Measurements from ENCODE around the gene SORCS3.

SORCS3 gene

DNA sequence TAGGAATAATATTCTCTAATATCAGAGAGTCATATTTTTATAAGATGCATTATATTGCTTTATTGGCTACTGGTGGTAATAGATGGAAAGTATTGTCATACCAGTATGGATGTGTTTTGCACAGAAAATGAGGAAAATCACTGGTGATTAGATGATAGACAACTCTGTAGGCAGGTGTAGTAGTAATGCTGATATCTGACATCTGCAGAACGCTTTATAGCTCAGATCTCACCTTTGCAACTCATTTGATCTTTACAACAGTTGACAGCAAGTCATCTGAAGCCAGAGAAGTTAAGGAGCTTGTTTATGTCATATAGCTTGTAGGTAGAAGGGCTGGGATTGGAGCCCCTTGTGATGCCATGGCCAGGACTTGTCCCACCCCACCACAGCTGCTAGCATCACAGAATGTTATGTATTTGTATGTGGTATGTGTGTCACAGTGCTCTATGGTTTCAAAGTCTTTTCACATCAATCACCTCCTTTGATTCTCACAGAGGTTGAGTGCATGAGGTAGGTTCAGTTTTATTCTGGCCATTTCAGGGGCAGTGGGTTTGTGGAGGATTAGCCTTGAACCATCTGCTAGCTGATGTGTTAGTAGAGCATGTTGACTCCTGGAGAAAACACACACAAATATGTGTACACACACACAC is 140.0 kb downstream of the SORCS3 start:
- Histone ChIP-seq H3K4me1 (ENCODE audit: insufficient read depth, low read length) (no peaks in the 10 kb centered on the region), H3K9me3 (ENCODE audit: low read length) (no peaks in the 10 kb centered on the region), H3K27ac (ENCODE audit: low read depth, low read length) (no peak overlapping the region), H3K9ac (ENCODE audit: low read length) (no peak overlapping the region), H3K27me3 (ENCODE audit: control insufficient read depth in 1 of 2, insufficient read depth in 2 of 2, low read length in 2 of 2) (no peaks in the 10 kb centered on the region), H3K4me3 (ENCODE audit: low read depth in 1 of 2, low read length in 2 of 2) (no peak overlapping the region), H3K36me3 (ENCODE audit: insufficient read depth, low read length) (no peaks in the 10 kb centered on the region)

- no peak overlapping the region for H3K4me3 ChIP-seq (ENCODE audit: low read depth in 1 of 2, low read length in 2 of 2)
- H3K36me3 ChIP-seq (ENCODE audit: insufficient read depth, low read length), result no peaks in the 10 kb centered on the region
- H3K9ac ChIP-seq (ENCODE audit: low read length), result no peak overlapping the region
- H3K4me1 ChIP-seq (ENCODE audit: insufficient read depth, low read length), result no peaks in the 10 kb centered on the region
- no peaks in the 10 kb centered on the region for H3K9me3 ChIP-seq (ENCODE audit: low read length)
- no peak overlapping the region for H3K27ac ChIP-seq (ENCODE audit: low read depth, low read length)
- H3K27me3 ChIP-seq (ENCODE audit: control insufficient read depth in 1 of 2, insufficient read depth in 2 of 2, low read length in 2 of 2), result no peaks in the 10 kb centered on the region
Measured at GRCh38 chr10:104784452-104784851, 143.4 kb downstream of the SORCS3 start.

GRCh38 chr10:104791471-104791870 is 150.4 kb downstream of the SORCS3 start:
- H3K36me3 ChIP-seq (ENCODE audit: insufficient read depth, low read length), result no peaks in the 10 kb centered on the region
- no peaks in the 10 kb centered on the region for H3K27me3 ChIP-seq (ENCODE audit: control insufficient read depth in 1 of 2, insufficient read depth in 2 of 2, low read length in 2 of 2)
- H3K4me1 ChIP-seq (ENCODE audit: insufficient read depth, low read length), result no peaks in the 10 kb centered on the region
- H3K9me3 ChIP-seq (ENCODE audit: low read length), result no peaks in the 10 kb centered on the region
- H3K27ac ChIP-seq (ENCODE audit: low read depth, low read length), result no peak overlapping the region
- H3K4me3 ChIP-seq (ENCODE audit: low read depth in 1 of 2, low read length in 2 of 2), result no peak overlapping the region
- H3K9ac ChIP-seq (ENCODE audit: low read length), result no peak overlapping the region

DNA sequence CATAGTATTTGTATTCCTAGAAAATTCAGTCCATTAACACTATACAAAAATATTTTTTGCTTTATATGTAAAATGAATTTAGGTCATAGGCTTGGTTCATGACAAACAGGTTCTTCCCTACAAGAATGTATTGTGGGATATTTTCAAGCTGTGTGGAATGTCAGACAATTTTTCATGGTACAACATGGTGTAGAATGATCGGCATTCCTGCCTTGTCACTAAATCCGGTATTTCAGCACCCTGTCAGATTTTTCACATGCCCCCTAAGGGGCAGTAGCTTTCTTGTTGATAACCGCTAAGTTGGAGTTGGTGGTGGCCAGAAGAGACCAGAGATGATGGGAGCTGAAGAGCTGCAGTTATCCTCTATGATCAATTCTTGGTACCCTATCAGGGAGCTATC is 154.3 kb downstream of the SORCS3 start:
- H3K4me3 ChIP-seq (ENCODE audit: low read depth in 1 of 2, low read length in 2 of 2), result no peak overlapping the region
- H3K36me3 ChIP-seq (ENCODE audit: insufficient read depth, low read length), result no peaks in the 10 kb centered on the region
- no peak overlapping the region for H3K27ac ChIP-seq (ENCODE audit: low read depth, low read length)
- H3K9ac ChIP-seq (ENCODE audit: low read length), result no peak overlapping the region
- H3K9me3 ChIP-seq (ENCODE audit: low read length), result no peaks in the 10 kb centered on the region
- no peaks in the 10 kb centered on the region for H3K4me1 ChIP-seq (ENCODE audit: insufficient read depth, low read length)
- H3K27me3 ChIP-seq (ENCODE audit: control insufficient read depth in 1 of 2, insufficient read depth in 2 of 2, low read length in 2 of 2), result no peaks in the 10 kb centered on the region

DNA sequence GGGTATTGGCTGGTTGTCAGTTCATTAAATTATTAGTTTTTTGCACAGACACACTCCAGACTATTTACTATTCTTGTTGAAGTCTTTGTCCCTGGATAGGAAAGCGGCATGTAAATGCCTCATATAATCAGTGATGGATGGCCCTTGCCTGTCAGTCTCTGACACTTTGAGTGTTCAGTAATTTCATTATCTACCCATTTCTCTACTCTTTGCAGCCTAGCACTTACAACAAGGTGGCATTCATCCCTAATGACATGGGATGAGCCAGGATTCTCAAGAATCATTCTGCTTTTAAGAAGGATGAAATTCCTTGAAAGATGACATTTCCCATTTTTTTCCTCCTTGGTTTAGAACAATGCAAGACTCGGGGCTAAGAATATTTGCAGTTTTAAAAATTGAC is 155.7 kb downstream of the SORCS3 start:
- Histone ChIP-seq H3K9ac (ENCODE audit: low read length) (no peak overlapping the region), H3K27me3 (ENCODE audit: control insufficient read depth in 1 of 2, insufficient read depth in 2 of 2, low read length in 2 of 2) (no peaks in the 10 kb centered on the region), H3K4me1 (ENCODE audit: insufficient read depth, low read length) (no peaks in the 10 kb centered on the region), H3K4me3 (ENCODE audit: low read depth in 1 of 2, low read length in 2 of 2) (no peak overlapping the region), H3K27ac (ENCODE audit: low read depth, low read length) (no peak overlapping the region), H3K9me3 (ENCODE audit: low read length) (no peaks in the 10 kb centered on the region), H3K36me3 (ENCODE audit: insufficient read depth, low read length) (no peaks in the 10 kb centered on the region)

DNA sequence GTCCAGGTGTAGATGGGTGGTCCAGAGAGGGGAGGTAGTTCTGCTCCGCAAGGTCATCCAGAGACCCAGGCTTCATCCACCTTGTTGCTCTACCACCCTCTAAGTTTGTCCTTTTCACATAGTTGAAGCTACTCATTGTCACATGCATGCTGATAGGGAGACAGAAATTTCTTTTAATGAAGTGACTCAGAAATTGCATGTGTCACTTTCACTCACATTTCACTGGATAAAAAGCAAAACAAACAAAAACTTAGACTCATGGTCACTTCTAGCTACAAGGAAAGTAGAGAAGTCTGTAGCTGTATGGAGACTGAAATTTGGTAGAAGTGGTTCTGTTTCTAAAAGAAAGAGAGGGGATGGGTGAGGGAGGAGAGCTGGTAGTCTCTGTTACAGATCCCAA is 161.9 kb downstream of the SORCS3 start:
- H3K27ac ChIP-seq (ENCODE audit: low read depth, low read length), result no peak overlapping the region
- no peaks in the 10 kb centered on the region for H3K4me1 ChIP-seq (ENCODE audit: insufficient read depth, low read length)
- H3K4me3 ChIP-seq (ENCODE audit: low read depth in 1 of 2, low read length in 2 of 2), result no peak overlapping the region
- H3K27me3 ChIP-seq (ENCODE audit: control insufficient read depth in 1 of 2, insufficient read depth in 2 of 2, low read length in 2 of 2), result no peaks in the 10 kb centered on the region
- no peaks in the 10 kb centered on the region for H3K36me3 ChIP-seq (ENCODE audit: insufficient read depth, low read length)
- H3K9ac ChIP-seq (ENCODE audit: low read length), result no peak overlapping the region
- no peaks in the 10 kb centered on the region for H3K9me3 ChIP-seq (ENCODE audit: low read length)

GRCh38 chr10:104804880-104805279 is 163.8 kb downstream of the SORCS3 start:
- H3K4me3 ChIP-seq (ENCODE audit: low read depth in 1 of 2, low read length in 2 of 2), result no peak overlapping the region
- no peak overlapping the region for H3K27ac ChIP-seq (ENCODE audit: low read depth, low read length)
- H3K4me1 ChIP-seq (ENCODE audit: insufficient read depth, low read length), result no peaks in the 10 kb centered on the region
- no peak overlapping the region for H3K9ac ChIP-seq (ENCODE audit: low read length)
- H3K36me3 ChIP-seq (ENCODE audit: insufficient read depth, low read length), result no peaks in the 10 kb centered on the region
- no peaks in the 10 kb centered on the region for H3K9me3 ChIP-seq (ENCODE audit: low read length)
- no peaks in the 10 kb centered on the region for H3K27me3 ChIP-seq (ENCODE audit: control insufficient read depth in 1 of 2, insufficient read depth in 2 of 2, low read length in 2 of 2)

- H3K9ac ChIP-seq (ENCODE audit: low read length), result no peak overlapping the region
- no peak overlapping the region for H3K27ac ChIP-seq (ENCODE audit: low read depth, low read length)
- no peak overlapping the region for H3K4me3 ChIP-seq (ENCODE audit: low read depth in 1 of 2, low read length in 2 of 2)
- H3K36me3 ChIP-seq (ENCODE audit: insufficient read depth, low read length), result no peaks in the 10 kb centered on the region
- H3K27me3 ChIP-seq (ENCODE audit: control insufficient read depth in 1 of 2, insufficient read depth in 2 of 2, low read length in 2 of 2), result no peaks in the 10 kb centered on the region
- H3K4me1 ChIP-seq (ENCODE audit: insufficient read depth, low read length), result no peaks in the 10 kb centered on the region
- H3K9me3 ChIP-seq (ENCODE audit: low read length), result no peaks in the 10 kb centered on the region
Measured at GRCh38 chr10:104806801-104807200, 165.7 kb downstream of the SORCS3 start.

- Histone ChIP-seq H3K9me3 (ENCODE audit: low read length) (no peaks in the 10 kb centered on the region), H3K27ac (ENCODE audit: low read depth, low read length) (no peak overlapping the region), H3K4me1 (ENCODE audit: insufficient read depth, low read length) (no peaks in the 10 kb centered on the region), H3K4me3 (ENCODE audit: low read depth in 1 of 2, low read length in 2 of 2) (no peak overlapping the region), H3K36me3 (ENCODE audit: insufficient read depth, low read length) (no peaks in the 10 kb centered on the region), H3K27me3 (ENCODE audit: control insufficient read depth in 1 of 2, insufficient read depth in 2 of 2, low read length in 2 of 2) (no peaks in the 10 kb centered on the region), H3K9ac (ENCODE audit: low read length) (no peak overlapping the region)
Measured at GRCh38 chr10:104807581-104808310, 166.7 kb downstream of the SORCS3 start.

DNA sequence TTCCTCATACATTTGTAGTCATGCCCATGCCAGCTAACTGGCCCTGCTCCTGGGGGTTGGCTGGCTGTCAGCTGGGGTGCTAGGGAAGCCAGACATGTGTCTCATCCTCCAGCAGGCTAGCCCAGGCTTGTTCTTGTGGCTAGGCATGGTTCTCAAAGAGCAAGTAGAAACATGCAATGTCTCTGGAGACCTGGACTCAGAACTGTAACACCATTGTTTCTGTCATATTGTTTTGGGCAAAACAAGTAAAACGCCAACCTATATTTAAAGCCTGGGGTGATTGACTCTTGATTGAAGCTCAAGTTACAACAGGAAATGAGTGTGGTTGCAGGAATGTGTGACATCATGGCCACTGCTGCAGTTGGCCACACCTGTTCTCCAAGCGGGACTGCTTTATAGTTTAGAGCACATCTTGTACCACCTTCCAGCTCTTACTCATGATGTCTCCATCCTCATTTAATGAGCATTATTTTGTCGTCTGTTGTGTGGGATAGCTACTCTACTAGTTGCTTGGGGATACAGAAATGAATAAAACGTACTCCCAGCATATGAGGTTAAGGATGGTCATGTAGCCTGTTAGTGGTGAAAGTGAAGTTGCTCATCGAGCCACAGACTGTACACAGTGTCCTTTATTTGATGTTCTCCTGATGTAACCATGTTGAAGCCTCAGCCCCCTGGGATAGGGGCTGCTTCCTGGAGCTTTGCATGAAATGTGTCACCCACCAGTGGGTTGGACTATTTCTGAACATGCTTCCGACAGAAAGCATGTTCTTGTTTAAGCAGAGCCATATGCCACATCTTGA is 168.4 kb downstream of the SORCS3 start:
- Histone ChIP-seq H3K9ac (ENCODE audit: low read length) (no peak overlapping the region), H3K4me1 (ENCODE audit: insufficient read depth, low read length) (no peaks in the 10 kb centered on the region), H3K27ac (ENCODE audit: low read depth, low read length) (no peak overlapping the region), H3K27me3 (ENCODE audit: control insufficient read depth in 1 of 2, insufficient read depth in 2 of 2, low read length in 2 of 2) (no peaks in the 10 kb centered on the region), H3K4me3 (ENCODE audit: low read depth in 1 of 2, low read length in 2 of 2) (no peak overlapping the region), H3K36me3 (ENCODE audit: insufficient read depth, low read length) (no peaks in the 10 kb centered on the region), H3K9me3 (ENCODE audit: low read length) (no peaks in the 10 kb centered on the region)

DNA sequence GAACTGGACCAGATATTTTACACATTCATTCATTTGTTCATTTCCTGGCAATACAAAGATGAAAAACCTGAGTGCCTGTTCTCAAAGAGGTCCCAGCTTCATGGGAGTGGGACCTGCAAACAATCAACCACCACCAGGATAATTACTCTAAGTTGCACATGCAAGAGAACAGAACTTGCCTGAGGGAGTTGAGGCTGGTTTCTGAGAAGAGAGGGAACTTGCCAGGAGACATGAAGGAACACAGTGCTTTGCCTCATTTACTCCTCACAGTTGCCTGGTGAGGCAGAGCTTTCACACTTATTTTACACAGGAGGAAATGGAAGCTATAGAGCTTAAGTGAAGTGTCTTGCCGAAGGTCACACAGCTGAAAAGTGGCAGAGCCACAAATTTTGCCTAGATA is 170.1 kb downstream of the SORCS3 start:
- H3K27ac ChIP-seq (ENCODE audit: low read depth, low read length), result no peak overlapping the region
- H3K4me1 ChIP-seq (ENCODE audit: insufficient read depth, low read length), result no peaks in the 10 kb centered on the region

More for the DNA sequence above, 170.1 kb downstream of the SORCS3 start:
- no peaks in the 10 kb centered on the region for H3K36me3 ChIP-seq (ENCODE audit: insufficient read depth, low read length)
- no peaks in the 10 kb centered on the region for H3K27me3 ChIP-seq (ENCODE audit: control insufficient read depth in 1 of 2, insufficient read depth in 2 of 2, low read length in 2 of 2)
- no peaks in the 10 kb centered on the region for H3K9me3 ChIP-seq (ENCODE audit: low read length)
- no peak overlapping the region for H3K4me3 ChIP-seq (ENCODE audit: low read depth in 1 of 2, low read length in 2 of 2)
- H3K9ac ChIP-seq (ENCODE audit: low read length), result no peak overlapping the region

Measured in muscle layer of colon (tissue), 2 donors.